H1 (cell line): ENCODE measurements around the gene IFT122. TPM values are rescaled to one million over a fixed set of nuclear protein-coding genes. Genes with fewer than 3 reads are reported as not detected.

Experiments
- CTCF ChIA-PET: fragments of 300-600 bp; sonication (Branson Sonifier 250); formaldehyde crosslinking; loops from one replicate; lab custom pipeline; 2021; ENCODE audit not compliant: partially characterized antibody; lab: Charles Lee
- POLR2A ChIA-PET: fragments of 300-600 bp; sonication (Branson Sonifier 250); formaldehyde crosslinking; loops from one replicate; lab custom pipeline; 2021; ENCODE audit warnings: inconsistent platforms; ENCODE audit not compliant: partially characterized antibody; lab: Charles Lee
- DNase-seq, 2 experiments: peaks; one replicate each; pipeline versions ENCODE4 v3.0.0 to v3.0.0-alpha.2; 2010 to 2022; ENCODE audit warnings: low spot score in 2 of 2, low read depth in 1 of 2, mixed read lengths in 1 of 2
- FAIRE-seq: peaks from 2 replicates; lab custom pipeline; 2011; peaks lifted over from hg19 to GRCh38; lab: Jason Lieb, UNC
- H2AFZ ChIP-seq: 2 replicates; pipeline ENCODE4 v1.8.1; 2012; ENCODE audit warnings: low read length, inconsistent platforms
- H2AK5ac ChIP-seq: 2 replicates; pipeline ENCODE4 v1.6.1; 2013; ENCODE audit warnings: low read depth, low read length
- H2BK120ac ChIP-seq: replicated peaks from 2 replicates; pipeline ENCODE3; 2013; ENCODE audit warnings: low read depth, low read length, inconsistent platforms
- H2BK12ac ChIP-seq: 2 replicates; pipeline ENCODE4 v1.6.1; 2013; ENCODE audit warnings: low read depth, low read length
- H2BK15ac ChIP-seq: 2 replicates; pipeline ENCODE4 v1.6.1; 2013; ENCODE audit warnings: low read length
- H2BK20ac ChIP-seq: 2 replicates; pipeline ENCODE4 v1.6.1; 2013; ENCODE audit warnings: low read length
- H2BK5ac ChIP-seq: 2 replicates; pipeline ENCODE4 v1.6.1; 2013; ENCODE audit warnings: low read depth, low read length
- H3K14ac ChIP-seq: 2 replicates; pipeline ENCODE4 v1.6.1; 2013; ENCODE audit warnings: inconsistent platforms; ENCODE audit not compliant: insufficient read length
- H3K18ac ChIP-seq: 2 replicates; pipeline ENCODE4 v1.6.1; 2013; ENCODE audit warnings: low read length; ENCODE audit errors: extremely low read depth
- H3K23ac ChIP-seq: 2 replicates; pipeline ENCODE4 v1.6.1; 2013; ENCODE audit warnings: inconsistent platforms; ENCODE audit not compliant: insufficient read length
- H3K23me2 ChIP-seq: 2 replicates; pipeline ENCODE4 v1.6.1; 2013; ENCODE audit warnings: low read depth, low read length
- H3K27ac ChIP-seq: 2 replicates; pipeline ENCODE4 v1.6.1; 2011; ENCODE audit warnings: low read depth, low read length, inconsistent platforms
- H3K27me3 ChIP-seq, 4 experiments: replicated peaks in 1 of 4; 1 replicate in 1 of 4; 2 replicates in 3 of 4; pipeline versions ENCODE4 v1.6.1 to v1.8.1; 2011 to 2013; ENCODE audit warnings: low read length in 3 of 4, mild to moderate bottlenecking in 3 of 4, inconsistent platforms in 2 of 4, mixed read lengths in 2 of 4, moderate library complexity in 1 of 4; ENCODE audit not compliant: control insufficient read depth in 3 of 4, insufficient read depth in 3 of 4; ENCODE audit errors: extremely low read depth in 1 of 4
- H3K36me3 ChIP-seq, 4 experiments: 2 replicates each; pipeline versions ENCODE4 v1.6.1 to v1.8.1; 2011 to 2013; ENCODE audit warnings: mild to moderate bottlenecking in 4 of 4, low read length in 3 of 4, moderate library complexity in 2 of 4, control low read depth in 1 of 4, inconsistent platforms in 1 of 4; ENCODE audit not compliant: insufficient read depth in 4 of 4, control insufficient read depth in 2 of 4
- H3K4ac ChIP-seq: replicated peaks from 2 replicates; pipeline ENCODE3; 2013; ENCODE audit warnings: low read length, low read depth, mixed read lengths, inconsistent platforms; ENCODE audit not compliant: insufficient read length
- H3K4me1 ChIP-seq, 4 experiments: replicated peaks in 1 of 4; 1 replicate in 1 of 4; 2 replicates in 3 of 4; pipeline versions ENCODE4 v1.6.1 to v1.8.1; 2011 to 2013; ENCODE audit warnings: low read length in 3 of 4, inconsistent platforms in 2 of 4, mixed read lengths in 1 of 4; ENCODE audit not compliant: insufficient read depth in 4 of 4, control insufficient read depth in 3 of 4
- H3K4me2 ChIP-seq, 2 experiments: 2 replicates each; pipeline versions ENCODE4 v1.6.1 to v1.8.1; 2011 to 2013; ENCODE audit warnings: low read depth in 2 of 2, low read length in 2 of 2, control low read depth in 1 of 2, inconsistent platforms in 1 of 2, mild to moderate bottlenecking in 1 of 2; ENCODE audit not compliant: insufficient read depth in 1 of 2
- H3K4me3 ChIP-seq, 4 experiments: fragments of 200-600, 300-600 bp in 1 of 4; sonication (generic), shearing (Covaris generic), sonication (Bioruptor Twin) in 1 of 4; 2 replicates each; pipeline versions ENCODE4 v1.5.1 to v1.8.1; 2011 to 2016; ENCODE audit warnings: low read length in 4 of 4, low read depth in 3 of 4, control low read depth in 2 of 4, inconsistent platforms in 2 of 4, mild to moderate bottlenecking in 2 of 4, mixed read lengths in 1 of 4, moderate library complexity in 1 of 4; ENCODE audit not compliant: insufficient read depth in 2 of 4; ENCODE audit errors: extremely low read depth in 1 of 4
- H3K56ac ChIP-seq: replicated peaks from 2 replicates; pipeline ENCODE3; 2013; ENCODE audit warnings: low read depth, mild to moderate bottlenecking, mixed read lengths, low read length, inconsistent platforms; ENCODE audit not compliant: insufficient read length
- H3K79me1 ChIP-seq: 2 replicates; pipeline ENCODE4 v1.6.1; 2013; ENCODE audit warnings: low read depth, low read length, control low read depth
- H3K79me2 ChIP-seq, 2 experiments: 2 replicates each; pipeline versions ENCODE4 v1.6.1 to v1.8.1; 2012 to 2013; ENCODE audit warnings: low read length in 2 of 2, mild to moderate bottlenecking in 2 of 2, inconsistent platforms in 1 of 2; ENCODE audit not compliant: insufficient read depth in 2 of 2, control insufficient read depth in 1 of 2
- H3K9ac ChIP-seq, 4 experiments: replicated peaks in 1 of 4; 1 replicate in 1 of 4; 2 replicates in 3 of 4; pipeline versions ENCODE4 v1.6.1 to v1.8.1; 2011 to 2013; ENCODE audit warnings: low read depth in 3 of 4, low read length in 3 of 4, control low read depth in 2 of 4, mild to moderate bottlenecking in 2 of 4, moderate library complexity in 2 of 4, inconsistent platforms in 1 of 4; ENCODE audit errors: extremely low read depth in 1 of 4
- H3K9me3 ChIP-seq, 2 experiments: 2 replicates each; pipeline versions ENCODE4 v1.6.1 to v1.8.1; 2012 to 2013; ENCODE audit warnings: mild to moderate bottlenecking in 2 of 2, moderate library complexity in 2 of 2, control low read depth in 1 of 2, inconsistent platforms in 1 of 2, low read depth in 1 of 2, low read length in 1 of 2, mixed read lengths in 1 of 2; ENCODE audit not compliant: insufficient read depth in 2 of 2
- H4K20me1 ChIP-seq, 2 experiments: replicated peaks in 1 of 2; 2 replicates each; pipeline versions ENCODE3 to v1.8.1; 2011 to 2013; ENCODE audit warnings: inconsistent platforms in 2 of 2, low read length in 2 of 2, mild to moderate bottlenecking in 1 of 2; ENCODE audit not compliant: insufficient read depth in 2 of 2, control insufficient read depth in 1 of 2
- H4K5ac ChIP-seq: 2 replicates; pipeline ENCODE4 v1.6.1; 2013; ENCODE audit warnings: low read length, low read depth, mixed read lengths, inconsistent platforms; ENCODE audit not compliant: insufficient read length
- H4K8ac ChIP-seq: 2 replicates; pipeline ENCODE4 v1.8.0; 2013; ENCODE audit warnings: mild to moderate bottlenecking, moderate library complexity, low read length, inconsistent platforms; ENCODE audit not compliant: insufficient read depth; ENCODE audit errors: extremely low read depth
- H4K91ac ChIP-seq: replicated peaks from 2 replicates; pipeline ENCODE3; 2013; ENCODE audit warnings: low read length, mixed read lengths, inconsistent platforms; ENCODE audit not compliant: insufficient read length
- BCL11A ChIP-seq, 2 experiments: IDR thresholded peaks; one replicate each; pipeline ENCODE4 v1.6.1; 2011; ENCODE audit warnings: low read depth in 2 of 2, low read length in 2 of 2, mild to moderate bottlenecking in 2 of 2
- CEBPB ChIP-seq: IDR thresholded peaks from 2 replicates; pipeline ENCODE4 v1.6.1; 2012; ENCODE audit warnings: low read depth, low read length
- CREB1 ChIP-seq: IDR thresholded peaks from 2 replicates; pipeline ENCODE4 v1.6.1; 2012; ENCODE audit warnings: inconsistent platforms
- CTBP2 ChIP-seq: IDR thresholded peaks from 2 replicates; pipeline ENCODE4 v1.7.0; 2011; ENCODE audit warnings: borderline replicate concordance, mild to moderate bottlenecking, moderate library complexity, mixed read lengths, low read length; ENCODE audit not compliant: insufficient read depth, insufficient read length
- EP300 ChIP-seq, 2 experiments: IDR thresholded peaks; 1 replicate in 1 of 2; 2 replicates in 1 of 2; pipeline ENCODE4 v1.6.1; 2011 to 2012; ENCODE audit warnings: low read depth in 2 of 2, low read length in 2 of 2, mild to moderate bottlenecking in 2 of 2, borderline replicate concordance in 1 of 2, inconsistent platforms in 1 of 2, moderate library complexity in 1 of 2
- EZH2 ChIP-seq: fragments of 200-600 bp; sonication (generic); IDR thresholded peaks from 2 replicates; pipeline ENCODE4 v1.7.1; 2012; ENCODE audit warnings: low read depth, mild to moderate bottlenecking, moderate library complexity, low read length, inconsistent platforms; ENCODE audit not compliant: severe bottlenecking
- NANOG ChIP-seq: IDR thresholded peaks from 2 replicates; pipeline ENCODE4 v1.6.1; 2011; ENCODE audit warnings: low read length, low read depth, mild to moderate bottlenecking, inconsistent platforms; ENCODE audit not compliant: insufficient read depth, poor library complexity, severe bottlenecking
- RBBP5 ChIP-seq: IDR thresholded peaks from 2 replicates; pipeline ENCODE4 v1.7.1; 2012; ENCODE audit warnings: low read depth, mild to moderate bottlenecking, inconsistent platforms, low read length, moderate library complexity, borderline replicate concordance
- WGBS, 2 experiments: shearing (Covaris generic) in 1 of 2; methylation state at CpG; one replicate each; pipeline versions ENCODE4 v1.1.6 to v1.1.7; 2013 to 2015; ENCODE audit warnings: low lambda C conversion rate in 2 of 2, mixed read lengths in 2 of 2, inconsistent platforms in 1 of 2, low coverage in 1 of 2, missing lambda C conversion rate in 1 of 2; ENCODE audit not compliant: insufficient replicate concordance in 2 of 2, insufficient coverage in 1 of 2, insufficient read length in 1 of 2; ENCODE audit errors: extremely low coverage in 1 of 2, missing lambda C conversion rate in 1 of 2; 5-methylcytosine and 5-hydroxymethylcytosine counted together
- polyA plus RNA-seq, 7 experiments: library from polyadenylated mRNA; depleted of rRNA in 3 of 7; stranded (reverse) in 5 of 7; unstranded in 2 of 7; fragments of >200 nt in 5 of 7; fragments of 200-250 nt in 2 of 7; gene quantifications; 1 replicate in 5 of 7; 2 replicates in 1 of 7; 4 replicates in 1 of 7; pipeline versions ENCODE4 v1.2.1 to v1.2.3, GENCODE V29; 2011 to 2013; ENCODE audit warnings: missing spikeins in 2 of 7, mixed read lengths in 2 of 7
- total RNA-seq: library from RNA; stranded (reverse); fragmentation: NEBNext Ultra II Directional; extraction: Animal tissue kit (Norgen Biotek cat#: 25700); gene quantifications from 2 replicates; pipeline ENCODE4 v1.2.1, GENCODE V29; 2021

IFT122 gene
- total and polyA plus RNA-seq, 2 of the 8 experiments (the other 6 are each of a cell fraction or from before 2014, with no cell fraction given), result 23.7 to 25.1 TPM

DNA sequence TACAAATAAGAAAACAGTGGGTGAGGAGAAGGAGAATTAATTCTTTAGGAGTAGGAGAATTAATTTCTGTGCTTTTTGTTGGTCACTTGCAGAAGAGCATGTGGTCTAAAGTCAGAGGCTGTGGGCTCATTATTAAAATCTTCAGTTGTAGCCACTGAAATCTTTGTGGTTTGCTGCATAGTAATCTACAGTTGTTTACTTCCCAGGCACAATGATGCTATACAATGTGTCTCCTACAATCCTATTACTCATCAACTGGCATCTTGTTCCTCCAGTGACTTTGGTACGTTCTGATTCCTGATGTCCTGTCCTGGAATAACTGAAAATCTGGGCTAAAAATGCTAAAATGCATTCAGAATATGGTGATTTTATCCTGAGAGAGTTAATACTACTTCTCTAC, 21.0 kb downstream of the IFT122 start:
- no peak for DNase-seq
- H4K91ac ChIP-seq, result no peak overlapping the region
- no peak overlapping the region for H4K5ac ChIP-seq
- H3K14ac ChIP-seq, result no peak overlapping the region
- no peaks in the 10 kb centered on the region for H3K27me3 ChIP-seq
- H3K23me2 ChIP-seq, result peaks cover 2% of the 10 kb centered on the region; the same call in 1 of the 2 replicates
- H3K4me1 ChIP-seq, result no peaks in the 10 kb centered on the region
- H3K4me3 ChIP-seq, result no peak overlapping the region
- TF ChIP-seq BCL11A (IDR thresholded peaks at IDR 0.05; ENCODE audit: low read depth in 2 of 2, low read length in 2 of 2) (no peak), RBBP5 (no peak), EZH2 (no peak), EP300 (IDR thresholded peaks at IDR 0.05; ENCODE audit: borderline replicate concordance in 1 of 2, low read depth in 2 of 2, low read length in 2 of 2) (no peak), CEBPB (no peak), CTBP2 (no peak), NANOG (no peak), CREB1 (no peak)
- TF ChIP-seq, all 59 proteins: peak for 0
- Histone ChIP-seq H3K36me3 (peaks cover 0 to 22% (median under 1%) of the 10 kb centered on the region in 4 experiments; a peak in 4 of 8 replicates), H2AK5ac (no peak overlapping the region), H2AFZ (no peak overlapping the region), H3K9me3 (no peaks in the 10 kb centered on the region), H2BK15ac (no peak overlapping the region), H3K9ac (no peak overlapping the region), H3K56ac (no peak overlapping the region), H3K18ac (no peak overlapping the region), H3K4ac (no peak overlapping the region), H2BK120ac (no peak overlapping the region), H2BK5ac (no peak overlapping the region), H3K4me2 (no peak overlapping the region), H2BK20ac (no peak overlapping the region), H4K20me1 (no peaks in the 10 kb centered on the region), H3K27ac (no peak overlapping the region), H2BK12ac (no peak overlapping the region), H3K79me1 (no peaks in the 10 kb centered on the region), H3K79me2 (no peaks in the 10 kb centered on the region), H4K8ac (no peak overlapping the region), H3K23ac (no peak overlapping the region)
- POLR2A ChIA-PET, result no interaction called here
- no peak for FAIRE-seq
- 93% methylated on average over 1 of the region's 1 CpG; no CpG with 5 or more reads in 1 of the 2 experiments for WGBS, 2 experiments
- CTCF ChIA-PET, result no interaction called here
